Duodenal mucosa (tissue), 2 donors: ENCODE results near the gene SRD5A2.

Experiments used
- H3K27ac ChIP-seq: one replicate; pipeline ENCODE4 v1.7.0; 2013; ENCODE audit warnings: low read depth, low read length
- H3K27me3 ChIP-seq, 2 donors: one replicate each; pipeline ENCODE4 v1.7.0; 2013; ENCODE audit warnings: low read length in 2 of 2, control low read depth in 1 of 2; ENCODE audit not compliant: insufficient read depth in 2 of 2, control insufficient read depth in 1 of 2
- H3K36me3 ChIP-seq, 2 donors: one replicate each; pipeline ENCODE4 v1.7.0; 2013; ENCODE audit warnings: low read length in 2 of 2, control low read depth in 1 of 2; ENCODE audit not compliant: insufficient read depth in 2 of 2, control insufficient read depth in 1 of 2
- H3K4me1 ChIP-seq, 2 donors: one replicate each; pipeline ENCODE4 v1.7.0; 2013; ENCODE audit warnings: low read length in 2 of 2, control low read depth in 1 of 2; ENCODE audit not compliant: insufficient read depth in 2 of 2, control insufficient read depth in 1 of 2
- H3K4me3 ChIP-seq, 2 donors: one replicate each; pipeline ENCODE4 v1.7.0; 2013; ENCODE audit warnings: low read length in 2 of 2, low read depth in 1 of 2
- H3K9ac ChIP-seq, 2 donors: one replicate each; pipeline ENCODE4 v1.7.0; 2013; ENCODE audit warnings: low read length in 2 of 2, low read depth in 1 of 2
- H3K9me3 ChIP-seq, 2 donors: one replicate each; pipeline ENCODE4 v1.7.0; 2013; ENCODE audit warnings: low read length in 2 of 2, control low read depth in 1 of 2; ENCODE audit not compliant: control insufficient read depth in 1 of 2

The SRD5A2 gene

GRCh38 chr2:31475692-31476091 is 105.0 kb downstream of the SRD5A2 start:
- Histone ChIP-seq H3K27ac (no peak overlapping the region), H3K27me3 (no peaks in the 10 kb centered on the region), H3K4me3 (no peak overlapping the region), H3K36me3 (no peaks in the 10 kb centered on the region), H3K9ac (no peak overlapping the region), H3K9me3 (no peaks in the 10 kb centered on the region), H3K4me1 (peaks cover 4 to 31% of the 10 kb centered on the region in 2 donors)

GRCh38 chr2:31474296-31474695 is 106.4 kb downstream of the SRD5A2 start:
- Histone ChIP-seq H3K27me3 (no peaks in the 10 kb centered on the region), H3K36me3 (no peaks in the 10 kb centered on the region), H3K9me3 (no peaks in the 10 kb centered on the region), H3K27ac (no peak overlapping the region), H3K4me1 (peaks cover 4 to 31% of the 10 kb centered on the region in 2 donors), H3K4me3 (no peak overlapping the region), H3K9ac (no peak overlapping the region)
